HG03354 (cell line): ENCODE measurements around the gene HYAL3.

Experiments used
- ATAC-seq: cut with Tn5 transposase; IDR thresholded peaks from one replicate; pipeline ENCODE4 v1.9.1; 2021; ENCODE audit warnings: mild to moderate bottlenecking; ENCODE audit not compliant: unreplicated experiment, poor library complexity, severe bottlenecking

Gene HYAL3

DNA sequence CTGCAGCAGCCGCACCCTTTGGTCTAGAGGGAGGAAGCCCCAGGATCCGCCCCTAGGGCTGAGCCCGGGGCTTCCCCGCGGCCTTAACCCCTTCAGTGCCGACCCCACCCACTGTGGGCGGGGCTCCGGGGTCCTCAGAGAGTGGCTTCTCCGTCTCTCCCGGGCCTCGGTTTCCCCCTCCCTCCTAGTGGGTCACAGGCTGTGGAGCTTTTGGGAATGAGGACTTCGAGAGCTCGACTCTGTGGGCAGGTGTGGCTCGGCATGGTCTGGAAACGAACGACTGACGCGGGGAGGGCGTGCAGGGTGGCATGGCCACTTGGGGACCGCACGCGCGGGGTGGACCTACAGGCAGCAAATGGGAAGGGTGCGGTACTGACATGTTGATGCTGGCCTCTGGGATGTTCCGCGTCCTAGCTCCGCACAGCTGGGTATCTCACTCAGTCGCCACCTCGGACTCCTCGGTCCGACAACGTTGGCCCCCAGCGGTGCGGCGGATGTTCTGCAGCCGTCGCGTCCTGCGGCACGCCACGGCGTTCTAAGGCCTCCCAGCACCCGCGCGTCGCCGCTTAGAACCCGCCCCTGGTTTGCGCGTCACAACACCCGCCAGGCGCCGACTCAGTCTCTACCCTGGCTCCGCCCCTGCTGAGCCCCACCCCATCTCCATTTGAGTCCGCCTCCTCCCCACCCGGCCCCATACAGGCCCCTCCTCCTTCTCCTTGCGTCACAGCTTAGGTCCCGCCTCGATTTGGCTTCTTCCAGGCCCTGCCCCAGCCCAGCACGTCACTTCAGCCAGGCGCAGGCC, at the start of gene HYAL3, which contains the start of gene NAA80:
TSS of gene HYAL3 (minus strand) at position 570 of the 802 bp plus-strand sequence. CDS start 3,803 bp downstream, outside the sequence.
TSS of gene NAA80 (minus strand) at position 570 of the 802 bp plus-strand sequence. CDS start 1,942 bp downstream, outside the sequence.
- ATAC-seq: peak; percentile 89

- no peak for ATAC-seq
These were observed 48.1 kb upstream of the HYAL3 start for GRCh38 chr3:50347187-50347813.

GRCh38 chr3:50345586-50346234, 46.5 kb upstream of the HYAL3 start, which contains the start of gene ZMYND10:
ZMYND10 (minus strand) TSS chr3:50345732; CDS start chr3:50345579, 153 bp downstream.
- peak; percentile 33 for ATAC-seq

GRCh38 chr3:50345008-50345407, 45.8 kb upstream of the HYAL3 start:
- no peak for ATAC-seq

DNA sequence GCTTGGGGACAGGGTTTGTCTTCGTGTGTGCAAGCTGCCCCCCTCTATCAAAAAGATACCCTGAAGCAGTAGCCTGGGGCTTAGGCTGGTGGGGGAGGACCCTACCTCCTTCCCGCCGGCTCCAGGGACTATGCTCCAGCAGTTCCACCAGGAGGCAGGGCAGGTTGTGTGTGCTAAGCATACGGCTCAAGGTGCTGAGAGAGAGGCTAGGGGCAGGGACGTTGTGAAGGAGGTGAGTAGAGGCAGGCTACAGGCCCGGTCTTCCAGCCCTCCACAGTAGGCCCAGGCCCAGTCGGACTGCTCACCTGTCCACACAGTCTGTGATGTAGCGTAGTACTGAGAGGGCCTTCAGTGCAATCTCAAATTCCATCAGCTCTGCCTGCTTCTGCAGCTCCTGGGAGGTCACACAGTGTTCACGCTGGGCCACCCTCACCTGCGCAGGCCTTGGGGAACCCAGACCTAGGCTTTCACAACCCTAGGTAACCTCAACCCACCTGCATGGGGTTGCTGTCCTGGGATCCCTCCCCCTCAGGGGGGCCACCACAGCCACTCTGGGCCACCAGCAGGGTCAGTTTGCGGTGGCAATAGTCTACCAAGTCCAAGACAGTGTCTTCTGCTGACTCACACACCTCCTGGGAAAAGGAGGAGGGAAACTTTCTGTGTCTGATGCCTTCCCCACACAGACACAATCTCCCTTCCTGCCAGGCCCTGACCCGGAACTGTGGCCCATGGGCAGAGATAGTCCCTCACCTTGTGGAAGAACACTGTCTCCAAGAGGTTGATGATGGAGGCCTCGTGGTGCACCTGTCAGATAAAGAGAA, 43.8 kb upstream of the HYAL3 start:
- no peak for ATAC-seq

DNA sequence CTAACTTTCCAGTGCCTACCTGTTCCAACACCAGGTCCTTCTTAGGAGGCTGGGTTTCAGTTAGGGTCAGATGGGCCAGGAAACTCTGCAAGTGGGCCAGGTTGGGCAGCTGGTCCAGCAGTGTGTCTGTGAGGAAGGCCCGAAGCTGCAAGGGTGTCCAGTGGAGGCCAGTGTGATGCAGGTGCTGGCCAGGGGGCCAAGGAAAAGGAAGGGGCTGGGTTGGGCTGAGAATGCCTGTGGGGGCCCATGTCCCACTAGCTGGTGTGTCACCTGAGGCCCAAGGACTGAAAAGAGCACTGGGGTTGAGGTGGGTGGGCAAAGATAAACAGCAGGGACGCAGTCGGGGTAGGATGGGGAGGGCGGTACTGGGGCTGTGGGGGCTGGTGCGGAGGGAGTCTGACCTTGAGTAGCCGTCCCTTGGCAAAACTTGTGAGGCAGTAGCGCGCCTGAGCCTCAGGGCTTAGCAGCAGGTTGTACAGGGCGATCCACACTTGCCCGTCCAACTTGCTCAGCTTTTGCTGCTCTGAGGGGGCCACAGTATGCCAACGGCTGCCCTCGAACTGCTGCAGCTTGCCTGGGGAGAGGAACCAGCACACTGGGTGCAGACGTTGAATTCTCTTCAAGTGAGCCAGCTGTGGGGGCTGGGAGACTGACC, 42.9 kb upstream of the HYAL3 start:
- no peak for ATAC-seq

DNA sequence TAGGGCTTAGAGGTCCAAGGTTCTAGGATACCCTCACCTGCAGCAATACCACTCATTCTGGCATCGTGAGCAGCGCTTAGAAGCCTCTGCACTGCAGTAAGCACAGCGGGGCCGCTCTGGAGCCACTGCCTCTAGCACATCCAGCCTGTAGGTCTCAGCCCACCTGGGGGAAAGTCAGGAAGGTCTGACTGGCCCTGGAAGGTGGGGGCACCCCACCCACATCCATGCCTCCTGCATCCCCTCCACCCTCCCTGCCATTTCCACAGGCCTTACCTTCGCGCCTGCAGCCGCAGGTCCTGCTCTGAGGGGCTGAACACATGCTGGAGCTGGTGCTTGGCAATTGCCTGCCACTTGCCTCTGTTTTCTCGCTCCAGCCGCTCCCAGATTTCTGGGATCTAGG, 42.3 kb upstream of the HYAL3 start:
- no peak for ATAC-seq

GRCh38 chr3:50340448-50341329, 41.5 kb upstream of the HYAL3 start, which contains the start of gene RASSF1:
RASSF1 (minus strand) TSS chr3:50340836; CDS start chr3:50340805, 31 bp downstream.
- ATAC-seq: no peak

- no peak for ATAC-seq
These were observed 40.9 kb upstream of the HYAL3 start for GRCh38 chr3:50340147-50340447.

GRCh38 chr3:50339485-50340146, 40.4 kb upstream of the HYAL3 start:
- ATAC-seq: no peak

GRCh38 chr3:50338965-50339364, 39.8 kb upstream of the HYAL3 start:
- no peak for ATAC-seq

DNA sequence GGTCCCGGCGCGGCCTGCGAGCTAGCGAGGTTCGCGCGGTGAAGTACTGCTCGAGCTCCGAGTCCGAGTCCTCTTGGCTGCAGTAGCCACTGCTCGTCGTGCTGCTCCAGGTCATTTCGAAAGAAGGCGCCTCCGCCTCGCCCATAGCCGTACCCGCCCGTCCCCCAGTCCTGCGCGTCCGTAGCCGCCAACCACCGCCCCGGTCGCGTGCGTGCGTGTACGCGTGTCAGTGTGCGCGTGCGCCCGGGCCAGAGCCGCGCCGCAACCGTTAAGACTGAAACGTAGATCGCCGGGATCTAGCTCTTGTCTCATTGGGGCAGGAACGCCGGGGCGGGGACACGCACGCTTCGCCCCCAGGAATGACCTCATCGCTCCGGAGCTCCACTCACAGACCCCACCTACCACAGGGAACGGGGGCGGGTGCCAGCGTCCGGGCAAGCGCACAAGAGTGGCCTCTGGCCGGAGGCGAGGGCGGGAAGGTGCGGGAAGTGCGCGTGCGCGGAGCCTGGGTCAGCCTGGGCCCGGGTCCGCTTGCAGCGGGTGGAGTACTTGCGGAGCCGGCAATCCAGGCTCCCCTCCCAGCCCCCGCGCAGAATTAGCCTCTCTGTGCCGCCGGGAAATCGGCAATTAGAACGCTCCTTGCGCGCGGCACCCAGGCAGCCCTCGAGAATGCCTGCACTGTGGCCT, 38.1 kb upstream of the HYAL3 start:
- ATAC-seq: peak; percentile 80

DNA sequence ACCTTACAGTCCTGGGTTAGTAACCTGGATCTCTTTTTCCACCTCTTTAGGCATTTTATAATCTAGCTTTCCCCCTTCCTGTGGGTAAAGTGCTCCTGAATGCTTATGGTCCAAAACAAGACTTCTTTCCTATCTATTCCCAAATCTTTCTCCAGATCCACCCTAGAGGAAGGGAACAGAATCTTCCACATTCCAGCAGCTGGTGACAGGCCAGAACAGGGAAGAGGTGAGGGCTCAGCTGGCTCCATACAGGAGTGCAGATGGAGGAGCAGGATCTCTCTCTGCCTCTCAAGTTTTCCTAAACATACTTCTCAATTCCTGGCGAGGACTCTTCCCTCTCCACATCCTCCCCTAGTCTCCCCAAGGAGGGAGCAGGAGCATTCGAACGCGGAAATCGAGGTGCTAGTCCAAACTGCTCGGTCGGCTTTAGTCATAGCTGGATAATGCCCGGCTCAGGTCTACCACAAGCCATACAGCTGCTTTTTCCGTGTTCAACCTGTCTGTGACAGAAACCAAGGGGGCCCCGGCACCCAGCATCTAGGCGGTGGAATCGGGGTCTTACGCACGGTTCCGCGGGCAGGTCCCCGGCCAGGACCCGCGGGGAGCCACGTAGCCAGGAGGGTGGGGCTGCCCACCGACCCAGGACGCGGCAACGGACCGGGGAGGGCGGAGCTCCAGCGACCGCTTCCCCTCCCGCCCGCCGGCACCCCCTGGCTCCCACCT, 37.4 kb upstream of the HYAL3 start:
- ATAC-seq: peak; percentile 40

DNA sequence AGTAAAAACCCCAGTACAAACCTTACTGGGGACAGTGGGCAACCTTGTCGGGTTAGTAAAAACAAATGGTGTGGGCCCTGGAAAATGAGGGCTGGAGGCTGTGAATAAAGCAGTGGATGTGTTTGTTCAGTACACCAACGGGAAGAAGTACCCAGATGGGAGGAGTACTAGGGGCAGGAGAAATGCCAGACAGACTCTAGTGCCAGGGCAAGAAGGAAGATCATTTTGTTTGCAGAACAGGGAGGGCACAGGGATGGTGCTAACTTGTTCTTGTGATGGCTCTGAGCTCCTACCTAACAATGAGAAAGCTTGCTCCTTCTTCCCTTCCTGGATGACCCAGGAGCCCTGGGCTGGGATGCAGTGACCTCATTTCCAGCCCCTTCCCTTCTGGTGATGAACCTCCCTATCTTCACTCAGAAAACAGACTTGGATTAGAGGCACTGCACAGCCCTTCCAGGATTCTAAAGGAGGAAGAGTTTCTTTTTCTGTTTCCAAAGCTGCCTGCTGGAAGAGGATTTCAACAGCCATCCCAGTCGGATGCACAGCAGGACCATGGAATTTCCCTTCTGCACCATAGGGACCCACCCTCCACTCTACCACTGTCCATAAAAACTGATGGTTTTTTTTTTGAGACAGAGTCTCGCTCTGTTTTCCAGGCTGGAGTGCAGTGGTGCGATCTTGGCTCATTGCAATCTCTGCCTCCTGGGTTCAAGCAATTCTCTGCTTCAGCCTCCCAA, 35.3 kb upstream of the HYAL3 start:
- no peak for ATAC-seq

DNA sequence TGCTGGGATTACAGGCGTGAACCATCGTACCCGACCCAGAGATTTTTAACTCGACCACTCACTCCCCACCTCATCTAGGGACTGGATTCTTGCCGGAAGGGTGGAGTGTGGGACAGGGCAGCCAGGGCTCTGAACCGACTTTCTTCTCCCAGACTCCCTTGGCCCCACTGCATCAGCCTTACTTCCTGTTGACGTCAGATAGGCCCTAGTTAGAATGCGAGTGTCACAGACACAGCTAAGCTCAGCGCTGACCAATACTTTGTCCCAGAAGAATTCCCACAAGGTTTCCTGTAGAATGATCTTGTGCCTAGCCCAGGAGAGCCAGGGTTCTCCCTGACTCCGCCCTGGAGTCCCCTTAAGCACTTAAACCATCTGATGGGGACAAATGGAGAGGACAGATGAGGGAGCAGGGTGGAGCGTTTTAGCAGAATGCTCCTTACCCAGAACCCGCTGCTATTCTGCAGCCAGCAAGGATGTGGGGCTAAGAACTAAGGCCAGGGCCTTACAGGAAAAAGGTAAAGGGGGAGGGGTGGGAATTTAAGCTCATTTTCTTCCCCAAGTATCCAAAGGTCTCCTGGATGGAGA, 34.6 kb upstream of the HYAL3 start:
- no peak for ATAC-seq
